Activated CD4-positive, alpha-beta T cell treated with anti-CD3 and anti-CD28 coated beads for 36 hours (primary cell): Measurements from ENCODE around the gene SPRED2. TPM values are rescaled to one million over a fixed set of nuclear protein-coding genes. Genes with fewer than 3 reads are reported as not detected.

Experiments used
- ATAC-seq: fragments of 200-7000 bp; cut with Tn5 transposase; one replicate; pipeline ENCODE4 v1.10.0; 2021; ENCODE audit warnings: mild to moderate bottlenecking, moderate library complexity
- CTCF ChIA-PET: fragments of 350-600 bp; sonication (Branson Sonifier 250); formaldehyde crosslinking; loops from one replicate; lab custom pipeline; 2021; ENCODE audit warnings: antibody characterized with exemption; lab: Charles Lee
- POLR2A ChIA-PET: fragments of 350-600 bp; sonication (Branson Sonifier 250); formaldehyde crosslinking; loops from one replicate; lab custom pipeline; 2021; ENCODE audit warnings: antibody characterized with exemption, inconsistent platforms; lab: Charles Lee
- DNase-seq: peaks from one replicate; pipeline ENCODE4 v3.0.0-alpha.2; 2020
- H3K27ac Mint-ChIP-seq: one replicate; pipeline ENCODE4 v1.8.0; 2021; ENCODE audit warnings: mixed read lengths
- H3K27me3 Mint-ChIP-seq: one replicate; pipeline ENCODE4 v1.8.0; 2021; ENCODE audit warnings: mixed read lengths
- H3K36me3 Mint-ChIP-seq: one replicate; pipeline ENCODE4 v1.8.0; 2021; ENCODE audit warnings: low read depth, mixed read lengths
- H3K4me1 Mint-ChIP-seq: one replicate; pipeline ENCODE4 v1.8.0; 2021; ENCODE audit warnings: mixed read lengths
- H3K4me3 Mint-ChIP-seq: one replicate; pipeline ENCODE4 v1.8.0; 2021; ENCODE audit warnings: mild to moderate bottlenecking, moderate library complexity, mixed read lengths
- H3K9me3 Mint-ChIP-seq: one replicate; pipeline ENCODE4 v1.8.0; 2021; ENCODE audit warnings: low read depth, mixed read lengths
- intact Hi-C, 2 experiments: fragments of 100-400 bp; cut with DNase I in 1 of 2; cut with micrococcal nuclease in 1 of 2; formaldehyde crosslinking; loops; one replicate each; pipeline versions ENCODE4 v1.14.2 to v1.15.1; 2022 to 2024; cut with DNase I, micrococcal nuclease
- total RNA-seq, 2 experiments: library from RNA; stranded (reverse); gene quantifications; one replicate each; pipeline ENCODE4 v1.2.3, GENCODE V29; 2021

Gene SPRED2
- total RNA-seq, 2 experiments from 2014 or later, result 6.7 to 7.9 TPM

DNA sequence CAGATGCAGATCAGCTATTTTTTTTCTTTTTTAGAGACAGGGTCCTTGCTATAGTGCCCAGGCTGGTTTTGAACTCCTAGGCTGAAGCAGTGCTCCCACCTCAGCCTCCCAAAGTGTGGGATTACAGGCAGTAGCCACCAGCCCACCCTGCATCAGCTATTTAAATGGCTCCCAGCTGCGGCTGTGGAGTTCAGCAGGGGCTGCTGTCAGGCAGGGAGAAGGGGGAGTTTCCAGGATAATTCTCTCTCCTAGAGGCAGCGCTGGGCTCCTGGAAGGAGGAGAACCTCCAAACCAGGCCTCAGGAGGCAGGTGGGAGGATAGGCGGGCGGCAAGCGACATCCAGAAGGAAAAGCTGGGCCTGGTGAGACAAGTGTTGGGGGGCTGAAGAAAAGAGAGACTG is 139.0 kb downstream of the SPRED2 start:
- intact Hi-C loops, result no loop called here
- Mint-ChIP-seq H3K27ac (no peak overlapping the region), H3K4me1 (peaks cover 4% of the 10 kb centered on the region), H3K27me3 (peaks cover 2% of the 10 kb centered on the region), H3K4me3 (no peak overlapping the region), H3K36me3 (no peaks in the 10 kb centered on the region), H3K9me3 (no peaks in the 10 kb centered on the region)
- ChIA-PET POLR2A (no interaction called here), CTCF (interaction anchor here (0.8 kb wide), 1 partner anchor 66 kb away, joined by 3 read pairs; the partner anchor contains the start of gene ACTR2)
- ATAC-seq (no peak), DNase-seq (no peak)

DNA sequence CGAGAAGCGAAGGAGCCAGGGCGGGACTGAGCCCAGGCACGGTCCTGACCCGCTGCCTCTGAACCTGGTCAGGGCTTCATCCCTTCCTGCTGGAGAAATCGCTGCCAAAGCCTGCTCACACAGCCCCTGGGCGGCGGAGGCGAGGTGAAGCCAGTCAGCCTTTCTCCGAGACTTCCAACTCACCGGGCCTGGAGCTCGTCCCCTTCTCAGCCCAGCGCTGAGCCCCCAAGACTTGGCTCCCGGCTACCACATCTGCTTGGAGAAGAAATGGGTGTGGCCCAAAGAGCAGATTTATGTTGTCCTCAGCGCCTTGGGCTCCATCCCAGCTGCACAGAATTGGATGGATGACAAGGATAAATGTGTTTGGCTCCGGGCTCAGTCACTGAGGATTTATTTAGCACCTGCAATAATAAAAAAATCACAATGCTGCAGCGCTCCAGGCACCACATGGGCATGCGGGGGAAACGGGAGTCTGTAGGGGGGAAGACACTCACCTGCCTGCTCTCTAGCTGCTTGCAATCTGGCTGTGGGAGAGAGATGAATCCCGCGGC is 139.9 kb downstream of the SPRED2 start:
- no peak for DNase-seq
- ATAC-seq, result no peak
- Mint-ChIP-seq H3K9me3 (no peaks in the 10 kb centered on the region), H3K4me3 (no peak overlapping the region), H3K27me3 (peaks cover 2% of the 10 kb centered on the region), H3K4me1 (peaks cover 4% of the 10 kb centered on the region), H3K36me3 (no peaks in the 10 kb centered on the region), H3K27ac (no peak overlapping the region)
- intact Hi-C loops, result no loop called here
- CTCF ChIA-PET, result interaction anchor here (0.7 to 1.5 kb wide), 3 partner anchors 14 to 65 kb away, joined by 3 read pairs; partner anchors contain the start of gene ACTR2
- POLR2A ChIA-PET, result no interaction called here

GRCh38 chr2:65292106-65292400 is 140.3 kb downstream of the SPRED2 start:
- peaks cover 3% of the 10 kb centered on the region for H3K4me1 Mint-ChIP-seq
- intact Hi-C loops, result no loop called here
- DNase-seq (no peak), ATAC-seq (no peak)
- H3K27ac Mint-ChIP-seq, result no peak overlapping the region
- no peak overlapping the region for H3K4me3 Mint-ChIP-seq
- H3K27me3 Mint-ChIP-seq, result peaks cover 2% of the 10 kb centered on the region
- no peaks in the 10 kb centered on the region for H3K9me3 Mint-ChIP-seq
- ChIA-PET POLR2A (no interaction called here), CTCF (interaction anchor here (0.7 to 1.5 kb wide), 2 partner anchors 14 to 48 kb away, joined by 3 read pairs; no protein-coding TSS in a partner anchor)
- no peaks in the 10 kb centered on the region for H3K36me3 Mint-ChIP-seq

- no peak for DNase-seq
- Mint-ChIP-seq H3K36me3 (no peaks in the 10 kb centered on the region), H3K9me3 (no peaks in the 10 kb centered on the region), H3K4me3 (no peak overlapping the region), H3K27me3 (peaks cover 2% of the 10 kb centered on the region), H3K27ac (no peak overlapping the region), H3K4me1 (no peaks in the 10 kb centered on the region)
- ChIA-PET POLR2A (no interaction called here), CTCF (interaction anchor here (1.5 kb wide), 1 partner anchor 13 kb away, joined by 3 read pairs; no protein-coding TSS in a partner anchor)
- ATAC-seq, result no peak
- intact Hi-C loops, result no loop called here
Measured at GRCh38 chr2:65291216-65292105, 140.9 kb downstream of the SPRED2 start.

DNA sequence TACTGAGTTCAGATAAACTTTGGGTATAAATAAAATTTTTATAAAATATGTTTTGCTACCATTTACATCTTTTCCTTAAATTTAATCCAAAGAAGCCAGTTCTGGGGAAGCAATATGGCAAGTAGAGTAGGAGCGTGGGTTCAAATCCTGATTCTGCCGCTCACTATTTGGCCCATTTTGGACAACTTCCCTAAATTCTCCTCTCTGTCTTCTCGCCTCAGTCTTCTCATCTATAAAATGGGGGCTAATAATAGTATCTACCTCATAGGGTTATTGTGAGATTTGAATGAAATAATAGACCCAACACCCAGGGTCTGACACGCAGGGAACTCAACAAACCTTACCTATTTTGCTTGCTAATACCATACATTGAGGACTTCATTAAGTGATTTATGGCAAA is 145.0 kb downstream of the SPRED2 start:
- CTCF ChIA-PET, result interaction anchor here (0.6 to 1.2 kb wide), 2 partner anchors 63 to 353 kb away, joined by 3 read pairs; no protein-coding TSS in a partner anchor
- ATAC-seq (no peak), DNase-seq (no peak)
- Mint-ChIP-seq H3K27me3 (no peaks in the 10 kb centered on the region), H3K4me1 (no peaks in the 10 kb centered on the region), H3K27ac (no peak overlapping the region), H3K9me3 (no peaks in the 10 kb centered on the region), H3K36me3 (no peaks in the 10 kb centered on the region), H3K4me3 (no peak overlapping the region)
- intact Hi-C loops, result no loop called here
- POLR2A ChIA-PET, result no interaction called here

GRCh38 chr2:65282477-65283053 is 149.8 kb downstream of the SPRED2 start:
- Mint-ChIP-seq H3K4me3 (no peak overlapping the region), H3K27ac (no peak overlapping the region), H3K9me3 (no peaks in the 10 kb centered on the region), H3K36me3 (no peaks in the 10 kb centered on the region), H3K4me1 (peaks cover 12% of the 10 kb centered on the region), H3K27me3 (peaks cover 1% of the 10 kb centered on the region)
- ChIA-PET CTCF (interaction anchor here (0.5 to 1.8 kb wide), 4 partner anchors 12 to 95 kb away, joined by 3 to 5 read pairs (median 3); no protein-coding TSS in a partner anchor), POLR2A (no interaction called here)
- ATAC-seq (no peak), DNase-seq (no peak)
- intact Hi-C loops, result no loop called here

GRCh38 chr2:65281627-65282351 is 150.6 kb downstream of the SPRED2 start:
- ChIA-PET CTCF (interaction anchor here (0.6 to 0.7 kb wide), 3 partner anchors 11 to 442 kb away, joined by 3 read pairs; no protein-coding TSS in a partner anchor), POLR2A (no interaction called here)
- Mint-ChIP-seq H3K4me3 (no peak overlapping the region), H3K4me1 (peaks cover 12% of the 10 kb centered on the region), H3K27me3 (peaks cover 1% of the 10 kb centered on the region), H3K9me3 (no peaks in the 10 kb centered on the region), H3K27ac (no peak overlapping the region), H3K36me3 (no peaks in the 10 kb centered on the region)
- no peak for DNase-seq
- intact Hi-C loops, result no loop called here
- ATAC-seq, result no peak

GRCh38 chr2:65279756-65280155 is 152.6 kb downstream of the SPRED2 start:
- peaks cover 12% of the 10 kb centered on the region for H3K4me1 Mint-ChIP-seq
- ChIA-PET CTCF (no interaction called here), POLR2A (interaction anchor here (0.6 kb wide), 1 partner anchor 42 kb away, joined by 5 read pairs; no protein-coding TSS in a partner anchor)
- intact Hi-C loops, result no loop called here
- no peaks in the 10 kb centered on the region for H3K36me3 Mint-ChIP-seq
- ATAC-seq (no peak), DNase-seq (no peak)
- H3K9me3 Mint-ChIP-seq, result no peaks in the 10 kb centered on the region
- no peak overlapping the region for H3K27ac Mint-ChIP-seq
- H3K4me3 Mint-ChIP-seq, result no peak overlapping the region
- H3K27me3 Mint-ChIP-seq, result peaks cover 1% of the 10 kb centered on the region

DNA sequence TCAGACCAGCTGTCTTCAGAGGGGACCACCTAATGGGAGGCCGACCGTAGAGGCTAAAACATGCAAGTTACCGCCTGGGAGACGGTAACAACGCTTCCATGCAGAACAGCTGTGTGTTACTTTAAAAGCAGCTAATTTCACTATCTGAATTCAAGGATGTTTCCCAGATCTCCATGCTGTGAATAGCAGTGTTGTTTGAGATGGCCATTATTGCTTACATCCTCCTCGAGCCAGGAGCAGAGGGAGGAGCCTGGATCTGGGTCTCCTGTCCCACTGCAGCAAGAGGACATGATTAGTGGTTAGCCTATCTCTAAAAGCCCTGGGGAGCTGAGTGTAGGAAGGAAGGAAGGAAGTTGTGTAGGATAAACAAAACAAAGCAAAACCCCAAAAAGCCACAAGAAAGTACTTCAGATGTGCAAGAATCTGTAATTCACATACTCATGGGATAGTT is 153.8 kb downstream of the SPRED2 start:
- Mint-ChIP-seq H3K36me3 (no peaks in the 10 kb centered on the region), H3K27ac (no peak overlapping the region), H3K9me3 (no peaks in the 10 kb centered on the region), H3K4me3 (no peak overlapping the region), H3K27me3 (peaks cover 1% of the 10 kb centered on the region), H3K4me1 (peaks cover 12% of the 10 kb centered on the region)
- intact Hi-C loops, result no loop called here
- ChIA-PET POLR2A (interaction anchor here (0.6 kb wide), 1 partner anchor 39 kb away, joined by 3 read pairs; no protein-coding TSS in a partner anchor), CTCF (interaction anchor here (0.6 to 0.7 kb wide), 2 partner anchors 13 to 22 kb away, joined by 3 read pairs; no protein-coding TSS in a partner anchor)
- DNase-seq, result no peak
- ATAC-seq, result no peak

DNA sequence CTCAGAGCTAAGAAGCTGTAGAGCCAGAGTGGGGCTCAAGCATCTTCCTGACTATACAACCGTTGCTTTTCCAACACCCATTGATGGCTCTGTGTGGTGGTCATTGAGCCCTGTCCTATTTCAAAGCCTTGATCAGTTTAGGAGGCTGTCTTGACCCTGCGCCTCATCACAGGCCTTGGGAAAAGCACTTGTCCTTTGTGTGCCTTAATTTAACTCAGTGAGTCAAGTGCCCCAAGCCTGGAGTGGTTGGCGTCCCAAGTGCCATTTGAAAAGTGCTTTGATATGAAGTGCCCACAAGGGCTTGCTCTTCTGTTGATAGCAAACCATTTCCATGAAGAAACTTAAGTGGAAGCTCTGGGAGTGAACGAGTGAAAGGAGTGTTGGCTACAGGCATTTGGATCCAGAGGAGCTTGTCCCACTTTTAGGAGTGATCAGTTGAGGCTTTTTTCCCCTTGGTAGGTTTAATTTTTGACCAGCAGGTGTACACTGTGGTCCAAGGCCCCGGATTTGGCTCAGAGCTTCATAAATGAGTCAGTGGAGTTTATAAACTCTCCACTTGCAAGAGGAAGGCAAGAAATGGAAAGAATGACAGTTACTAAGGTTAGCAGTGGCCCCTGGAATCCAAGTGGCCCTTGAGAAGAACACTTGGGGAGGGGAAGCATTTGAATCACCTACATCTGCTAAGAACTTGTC is 154.5 kb downstream of the SPRED2 start:
- ATAC-seq (no peak), DNase-seq (no peak)
- CTCF ChIA-PET, result interaction anchor here (0.6 to 0.7 kb wide), 3 partner anchors 14 to 31 kb away, joined by 3 read pairs; no protein-coding TSS in a partner anchor
- Mint-ChIP-seq H3K27ac (no peak overlapping the region), H3K4me3 (no peak overlapping the region), H3K4me1 (peaks cover 12% of the 10 kb centered on the region), H3K27me3 (peaks cover 1% of the 10 kb centered on the region), H3K36me3 (no peaks in the 10 kb centered on the region), H3K9me3 (no peaks in the 10 kb centered on the region)
- intact Hi-C loops, result no loop called here
- POLR2A ChIA-PET, result interaction anchor here (0.6 kb wide), 1 partner anchor 39 kb away, joined by 3 read pairs; no protein-coding TSS in a partner anchor
